ENCODE data around the gene MT1A. TPM values are rescaled to one million over a fixed set of nuclear protein-coding genes. Genes with fewer than 3 reads are reported as not detected.

MT1A gene
- total and polyA plus RNA-seq, 5 donors: 1.6 to 73.4 (median 8.9) TPM

- Histone ChIP-seq H3K4me3 (ENCODE audit: low read length) (no peak overlapping the region), H3K27me3 (ENCODE audit: control insufficient read depth, insufficient read depth) (no peaks in the 10 kb centered on the region), H3K4me1 (ENCODE audit: control insufficient read depth, insufficient read depth, low read length) (peaks cover 9% of the 10 kb centered on the region), H3K27ac (ENCODE audit: low read length) (no peak overlapping the region), H3K9me3 (ENCODE audit: control insufficient read depth, low read length) (no peaks in the 10 kb centered on the region)
- DNase-seq (no peak), ATAC-seq (no peak)
- intact Hi-C loops (cut with DNase I): loop anchor here in 3 of 4 donors (5.0 to 10.0 kb wide), 3 partner anchors 90 to 100 kb away; no protein-coding TSS in a partner anchor
- 85% methylated on average over 4 of the region's 4 CpGs for WGBS
Measured at GRCh38 chr16:56604966-56605365, 33.5 kb upstream of the MT1A start.

- Histone ChIP-seq H3K27me3 (ENCODE audit: control insufficient read depth, insufficient read depth) (no peaks in the 10 kb centered on the region), H3K4me1 (ENCODE audit: control insufficient read depth, insufficient read depth, low read length) (peaks cover 9% of the 10 kb centered on the region), H3K27ac (ENCODE audit: low read length) (peak overlapping the region; percentile 92), H3K4me3 (ENCODE audit: low read length) (no peak overlapping the region), H3K9me3 (ENCODE audit: control insufficient read depth, low read length) (no peaks in the 10 kb centered on the region)
- intact Hi-C loops (cut with DNase I): loop anchor here in 2 of 4 donors (10.0 kb wide), 2 partner anchors 89 to 99 kb away; no protein-coding TSS in a partner anchor
- DNase-seq (no peak), ATAC-seq (no peak)
- whole genome bisulfite sequencing: 81% methylated on average over 1 of the region's 1 CpG
Measured at GRCh38 chr16:56605475-56605874, 33.0 kb upstream of the MT1A start.

- ATAC-seq (no peak), DNase-seq (peak; percentile 63 to 85 (median 67))
- Histone ChIP-seq H3K27me3 (ENCODE audit: control insufficient read depth, insufficient read depth) (no peaks in the 10 kb centered on the region), H3K27ac (ENCODE audit: low read length) (peak overlapping the region; percentile 92), H3K4me3 (ENCODE audit: low read length) (no peak overlapping the region), H3K4me1 (ENCODE audit: control insufficient read depth, insufficient read depth, low read length) (peaks cover 10% of the 10 kb centered on the region), H3K9me3 (ENCODE audit: control insufficient read depth, low read length) (no peaks in the 10 kb centered on the region)
- intact Hi-C loops (cut with DNase I): loop anchor here in 2 of 4 donors (10.0 kb wide), 2 partner anchors 89 to 99 kb away; no protein-coding TSS in a partner anchor
- WGBS: 35% methylated on average over 3 of the region's 3 CpGs
Measured at GRCh38 chr16:56606071-56606475, 32.4 kb upstream of the MT1A start.

- H3K27ac ChIP-seq (ENCODE audit: low read length): peak overlapping the region; percentile 92
Measured at GRCh38 chr16:56606476-56607108, 31.9 kb upstream of the MT1A start.

GRCh38 chr16:56607109-56607618, 31.3 kb upstream of the MT1A start:
- peak overlapping the region; percentile 92 for H3K27ac ChIP-seq (ENCODE audit: low read length)
- H3K4me3 ChIP-seq (ENCODE audit: low read length): no peak overlapping the region
- DNase-seq (peak; percentile 75 to 85 (median 85)), ATAC-seq (peak; percentile 21 to 68)
- H3K9me3 ChIP-seq (ENCODE audit: control insufficient read depth, low read length): no peaks in the 10 kb centered on the region
- intact Hi-C loops (cut with DNase I): loop anchor here in 2 of 4 donors (10.0 kb wide), 2 partner anchors 88 to 98 kb away; no protein-coding TSS in a partner anchor
- no peaks in the 10 kb centered on the region for H3K27me3 ChIP-seq (ENCODE audit: control insufficient read depth, insufficient read depth)
- peaks cover 17% of the 10 kb centered on the region for H3K4me1 ChIP-seq (ENCODE audit: control insufficient read depth, insufficient read depth, low read length)
- WGBS: 45% methylated on average over 14 of the region's 14 CpGs

More at GRCh38 chr16:56606476-56607108, 31.9 kb upstream of the MT1A start:
- ATAC-seq (peak; percentile 1 to 3), DNase-seq (peak in 2 of 3 donors; percentile 29 to 67)
- Histone ChIP-seq H3K9me3 (ENCODE audit: control insufficient read depth, low read length) (no peaks in the 10 kb centered on the region), H3K4me1 (ENCODE audit: control insufficient read depth, insufficient read depth, low read length) (peaks cover 15% of the 10 kb centered on the region), H3K4me3 (ENCODE audit: low read length) (no peak overlapping the region), H3K27me3 (ENCODE audit: control insufficient read depth, insufficient read depth) (no peaks in the 10 kb centered on the region)
- 41% methylated on average over 8 of the region's 8 CpGs for WGBS
- intact Hi-C loops (cut with DNase I): loop anchor here in 2 of 4 donors (10.0 kb wide), 2 partner anchors 88 to 98 kb away; no protein-coding TSS in a partner anchor

GRCh38 chr16:56607675-56608042, 30.8 kb upstream of the MT1A start:
- no peaks in the 10 kb centered on the region for H3K9me3 ChIP-seq (ENCODE audit: control insufficient read depth, low read length)
- ATAC-seq (no peak), DNase-seq (no peak)
- H3K27ac ChIP-seq (ENCODE audit: low read length): peak overlapping the region; percentile 92
- no peak overlapping the region for H3K4me3 ChIP-seq (ENCODE audit: low read length)
- H3K4me1 ChIP-seq (ENCODE audit: control insufficient read depth, insufficient read depth, low read length): peaks cover 17% of the 10 kb centered on the region
- no peaks in the 10 kb centered on the region for H3K27me3 ChIP-seq (ENCODE audit: control insufficient read depth, insufficient read depth)
- 66% methylated on average over 2 of the region's 2 CpGs for WGBS
- intact Hi-C loops (cut with DNase I): loop anchor here in 3 of 4 donors (2.0 to 10.0 kb wide), 3 partner anchors 17 to 97 kb away; partner anchors contain the start of gene MT1E (in 1 of the 3)

GRCh38 chr16:56608043-56608875, 30.2 kb upstream of the MT1A start, which contains the start of gene MT2A:
MT2A (plus strand) TSS chr16:56608584; CDS start chr16:56608656, 72 bp downstream.
- peak within 1 kb of the TSS; percentile 68 for H3K4me3 ChIP-seq (ENCODE audit: low read length)
- DNase-seq (peak; percentile 96 to 99 (median 98)), ATAC-seq (peak; percentile 88 to 90)
- no peaks in the 10 kb centered on the region for H3K27me3 ChIP-seq (ENCODE audit: control insufficient read depth, insufficient read depth)
- H3K9me3 ChIP-seq (ENCODE audit: control insufficient read depth, low read length): no peaks in the 10 kb centered on the region
- peaks cover 17% of the 10 kb centered on the region for H3K4me1 ChIP-seq (ENCODE audit: control insufficient read depth, insufficient read depth, low read length)
- peak within 1 kb of the TSS; percentile 92 for H3K27ac ChIP-seq (ENCODE audit: low read length)
- intact Hi-C loops (cut with DNase I): loop anchor here in 3 of 4 donors (2.0 to 10.0 kb wide), 3 partner anchors 17 to 97 kb away; partner anchors contain the start of gene MT1E (in 1 of the 3)
- WGBS: 5% methylated on average over 62 of the region's 62 CpGs

DNA sequence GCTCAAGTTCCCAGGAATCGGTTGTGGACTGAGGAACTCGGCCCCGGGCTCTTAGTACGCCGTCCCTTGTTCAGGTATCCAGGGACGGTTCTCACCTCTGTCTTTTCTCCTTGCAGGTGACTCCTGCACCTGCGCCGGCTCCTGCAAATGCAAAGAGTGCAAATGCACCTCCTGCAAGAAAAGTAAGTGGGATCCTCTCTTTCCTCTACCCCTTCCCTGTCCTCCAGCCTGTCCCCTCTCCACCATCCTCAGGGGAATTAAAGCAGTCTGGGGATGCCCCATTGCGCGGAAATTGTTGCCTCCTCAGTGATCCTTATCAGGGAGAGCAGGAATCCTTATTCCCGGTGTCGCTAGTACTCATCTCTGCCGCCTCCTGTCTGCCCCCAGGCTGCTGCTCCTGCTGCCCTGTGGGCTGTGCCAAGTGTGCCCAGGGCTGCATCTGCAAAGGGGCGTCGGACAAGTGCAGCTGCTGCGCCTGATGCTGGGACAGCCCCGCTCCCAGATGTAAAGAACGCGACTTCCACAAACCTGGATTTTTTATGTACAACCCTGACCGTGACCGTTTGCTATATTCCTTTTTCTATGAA, 29.5 kb upstream of the MT1A start:
- Histone ChIP-seq H3K4me1 (ENCODE audit: control insufficient read depth, insufficient read depth, low read length) (peaks cover 17% of the 10 kb centered on the region), H3K4me3 (ENCODE audit: low read length) (peak overlapping the region; percentile 68), H3K27ac (ENCODE audit: low read length) (peak overlapping the region; percentile 90), H3K27me3 (ENCODE audit: control insufficient read depth, insufficient read depth) (no peaks in the 10 kb centered on the region), H3K9me3 (ENCODE audit: control insufficient read depth, low read length) (no peaks in the 10 kb centered on the region)
- intact Hi-C loops (cut with DNase I): loop anchor here in 3 of 4 donors (2.0 to 10.0 kb wide), 3 partner anchors 16 to 96 kb away; partner anchors contain the start of gene MT1E (in 1 of the 3)
- DNase-seq (peak in 2 of 3 donors; percentile 23 to 67), ATAC-seq (no peak)
- WGBS: 1% methylated on average over 21 of the region's 21 CpGs

DNA sequence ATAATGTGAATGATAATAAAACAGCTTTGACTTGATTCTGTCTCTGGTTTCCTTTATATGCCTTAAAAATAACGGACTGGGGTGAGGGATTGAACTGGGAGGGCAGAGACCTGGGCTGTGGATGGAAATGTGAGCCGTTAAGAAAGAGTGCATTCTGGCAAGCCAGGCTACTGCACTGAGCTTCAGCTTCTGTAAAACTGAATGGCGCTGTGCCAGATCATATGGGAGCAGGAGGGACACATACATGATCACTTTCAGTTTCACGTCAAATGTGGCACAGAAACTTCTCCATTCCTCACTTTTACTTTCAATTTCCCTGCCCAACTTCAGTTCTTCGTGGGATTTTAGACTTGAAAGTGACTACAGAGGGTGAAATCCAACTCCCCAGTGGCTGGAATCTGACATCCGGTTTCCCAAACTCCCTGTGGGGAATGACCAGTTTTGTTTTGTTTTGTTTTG, 29.0 kb upstream of the MT1A start:
- peak in 2 of 3 donors; percentile 60 to 80 for DNase-seq
- intact Hi-C loops (cut with DNase I): loop anchor here in 3 of 4 donors (2.0 to 10.0 kb wide), 3 partner anchors 15 to 95 kb away; partner anchors contain the start of gene MT1E (in 1 of the 3)
- WGBS: under 1% methylated on average over 6 of the region's 6 CpGs
- H3K4me3 ChIP-seq (ENCODE audit: low read length): peak overlapping the region; percentile 68
- ATAC-seq: peak in 1 of 2 donors; percentile 3
- peaks cover 17% of the 10 kb centered on the region for H3K4me1 ChIP-seq (ENCODE audit: control insufficient read depth, insufficient read depth, low read length)
- H3K9me3 ChIP-seq (ENCODE audit: control insufficient read depth, low read length): no peaks in the 10 kb centered on the region
- H3K27me3 ChIP-seq (ENCODE audit: control insufficient read depth, insufficient read depth): no peaks in the 10 kb centered on the region
- H3K27ac ChIP-seq (ENCODE audit: low read length): peak overlapping the region; percentile 90

- H3K27ac ChIP-seq (ENCODE audit: low read length): peak overlapping the region; percentile 92
- no peaks in the 10 kb centered on the region for H3K27me3 ChIP-seq (ENCODE audit: control insufficient read depth, insufficient read depth)
- WGBS: 15% methylated on average over 10 of the region's 10 CpGs
- H3K4me3 ChIP-seq (ENCODE audit: low read length): no peak overlapping the region
- ATAC-seq (peak in 1 of 2 donors; percentile 6), DNase-seq (peak; percentile 57 to 77 (median 77))
- no peaks in the 10 kb centered on the region for H3K9me3 ChIP-seq (ENCODE audit: control insufficient read depth, low read length)
- intact Hi-C loops (cut with DNase I): no loop called here
- H3K4me1 ChIP-seq (ENCODE audit: control insufficient read depth, insufficient read depth, low read length): peaks cover 17% of the 10 kb centered on the region
Measured at GRCh38 chr16:56610017-56610608, 28.4 kb upstream of the MT1A start.
